HG02623 (cell line): ENCODE results near the gene CCDC82.

ENCODE experiments used
- ATAC-seq: cut with Tn5 transposase; IDR thresholded peaks from one replicate; pipeline ENCODE4 v1.9.1; 2021; ENCODE audit warnings: moderate library complexity; ENCODE audit not compliant: unreplicated experiment

The CCDC82 gene

DNA sequence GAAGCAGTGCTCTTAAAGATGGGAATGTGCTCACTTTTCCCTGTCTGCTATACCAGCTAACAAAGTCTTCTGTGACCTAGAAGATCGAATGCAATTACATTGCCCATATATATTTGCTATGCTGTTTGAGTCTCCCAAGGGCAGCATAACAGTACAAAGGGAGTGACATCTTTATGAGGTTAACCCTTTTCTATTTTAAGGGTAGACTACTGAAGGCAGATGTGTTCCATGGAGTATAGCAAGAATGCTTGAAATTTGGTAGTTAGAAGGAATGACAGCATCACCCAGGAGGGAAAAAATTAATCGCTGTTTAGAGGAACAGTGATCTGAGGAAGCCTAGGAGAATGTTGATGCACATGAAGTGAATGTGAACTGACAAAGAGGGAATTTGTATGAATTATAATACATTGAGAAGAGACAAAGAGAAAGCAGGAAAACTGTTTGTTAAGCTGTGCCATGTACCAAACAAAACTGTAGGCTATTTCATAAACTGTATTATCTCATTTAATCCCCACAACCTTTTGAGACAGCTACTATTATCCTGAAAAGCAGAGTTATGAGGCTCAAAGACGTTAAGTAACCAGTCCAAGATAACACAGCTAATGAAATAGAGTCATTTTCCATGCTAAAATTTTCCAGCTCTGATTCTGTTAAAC, 59.7 kb downstream of the CCDC82 start:
- no peak for ATAC-seq

DNA sequence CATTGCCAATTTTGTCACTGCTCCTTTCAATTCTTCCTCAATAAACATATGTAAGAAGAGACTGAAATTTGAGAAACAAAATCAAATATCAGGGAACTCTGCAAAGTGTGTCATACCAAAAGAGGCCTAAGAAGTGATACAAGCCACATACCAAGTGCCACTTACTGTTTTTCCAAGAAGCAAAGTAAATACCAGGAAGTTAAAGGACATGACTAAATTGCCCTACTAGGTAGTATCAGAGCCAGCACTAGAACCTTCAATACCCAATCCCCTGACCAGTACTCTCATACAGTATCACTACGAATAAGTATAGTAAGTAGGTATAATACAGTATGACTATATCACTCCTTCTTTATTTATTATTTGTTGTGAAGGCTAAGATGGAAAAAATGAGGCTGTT, 60.3 kb downstream of the CCDC82 start:
- ATAC-seq, result no peak

DNA sequence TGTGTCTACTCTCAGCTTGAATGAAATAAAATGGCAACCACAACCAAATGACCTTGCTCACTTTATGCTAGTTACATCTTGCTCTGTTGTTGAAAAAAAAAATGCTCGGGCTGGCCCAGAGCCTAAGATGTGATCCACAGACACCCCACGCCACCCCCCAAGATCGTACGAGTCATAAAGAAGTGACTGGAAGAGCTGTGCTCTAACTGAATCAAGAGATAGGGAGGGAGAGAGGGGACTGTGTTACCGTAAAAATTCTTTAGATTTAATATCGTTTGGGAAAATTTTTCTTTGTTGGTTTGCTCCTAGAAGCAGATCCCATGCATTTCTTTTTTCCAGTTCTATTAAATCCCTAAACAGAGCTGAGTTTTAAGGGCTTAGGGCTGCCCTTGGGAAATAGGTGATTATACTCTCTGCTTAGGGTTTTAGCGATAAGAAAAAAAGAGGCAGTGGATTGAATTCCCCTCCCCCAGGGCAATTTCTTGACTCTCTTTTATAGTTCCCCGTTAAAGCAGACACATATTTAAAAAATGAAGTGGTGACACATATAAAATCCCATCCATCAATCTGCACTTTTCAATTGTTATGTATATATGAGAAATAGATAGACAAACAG, 61.2 kb downstream of the CCDC82 start:
- ATAC-seq, result no peak

DNA sequence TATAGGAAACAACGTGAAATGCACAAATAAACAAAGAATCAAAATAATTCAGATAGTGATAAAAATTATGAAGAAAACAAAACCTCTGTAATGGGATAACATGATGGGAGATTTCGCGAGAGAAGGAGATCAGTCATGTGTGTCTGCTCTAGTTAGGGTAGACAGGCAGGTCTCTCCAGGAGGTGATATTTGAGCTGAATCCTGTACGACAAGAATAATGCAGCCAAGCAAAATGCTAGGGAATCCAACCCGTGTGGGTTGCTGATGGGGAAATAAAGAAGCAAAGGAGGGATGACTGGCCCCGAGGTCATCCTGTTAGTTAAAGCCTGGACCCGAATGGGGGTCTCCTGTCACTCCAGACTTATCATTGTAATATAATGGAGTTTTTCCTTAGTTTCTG, 62.8 kb downstream of the CCDC82 start:
- ATAC-seq, result no peak

DNA sequence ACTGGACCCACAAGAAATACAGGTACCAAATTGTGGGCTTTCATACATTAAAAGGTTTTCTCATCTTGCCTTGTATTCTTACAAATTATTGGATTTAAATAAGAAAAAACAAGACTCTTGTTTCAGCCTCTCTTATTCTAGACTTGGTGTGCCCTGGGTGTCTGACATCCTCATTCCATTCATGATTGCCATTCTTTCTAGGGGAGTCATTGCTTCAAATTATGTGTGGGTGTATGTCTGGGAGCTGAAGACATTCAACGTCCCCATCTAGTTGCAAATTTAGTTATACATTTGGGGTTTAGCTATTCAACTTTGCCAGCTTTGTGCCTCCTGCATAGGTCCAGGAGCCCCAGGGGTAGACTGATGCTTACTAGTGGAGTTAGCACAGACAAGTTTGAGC, 64.8 kb downstream of the CCDC82 start:
- ATAC-seq, result no peak

DNA sequence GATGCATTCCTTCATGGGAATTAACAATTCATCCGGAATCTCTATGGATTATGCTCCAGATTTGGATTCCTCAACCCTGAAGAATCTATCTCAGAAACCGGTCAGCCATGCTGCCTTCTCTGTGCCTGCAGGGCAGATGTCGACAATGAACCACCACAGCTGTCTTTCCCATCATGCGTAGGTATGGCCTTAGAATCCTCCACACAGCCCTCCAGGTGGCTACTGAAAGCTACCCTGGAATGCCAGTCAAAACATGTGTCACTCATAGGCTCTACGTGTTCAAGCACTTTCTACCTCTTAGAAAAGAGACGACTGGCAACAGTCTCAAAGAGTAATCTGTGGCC, 66.1 kb downstream of the CCDC82 start:
- ATAC-seq, result no peak

DNA sequence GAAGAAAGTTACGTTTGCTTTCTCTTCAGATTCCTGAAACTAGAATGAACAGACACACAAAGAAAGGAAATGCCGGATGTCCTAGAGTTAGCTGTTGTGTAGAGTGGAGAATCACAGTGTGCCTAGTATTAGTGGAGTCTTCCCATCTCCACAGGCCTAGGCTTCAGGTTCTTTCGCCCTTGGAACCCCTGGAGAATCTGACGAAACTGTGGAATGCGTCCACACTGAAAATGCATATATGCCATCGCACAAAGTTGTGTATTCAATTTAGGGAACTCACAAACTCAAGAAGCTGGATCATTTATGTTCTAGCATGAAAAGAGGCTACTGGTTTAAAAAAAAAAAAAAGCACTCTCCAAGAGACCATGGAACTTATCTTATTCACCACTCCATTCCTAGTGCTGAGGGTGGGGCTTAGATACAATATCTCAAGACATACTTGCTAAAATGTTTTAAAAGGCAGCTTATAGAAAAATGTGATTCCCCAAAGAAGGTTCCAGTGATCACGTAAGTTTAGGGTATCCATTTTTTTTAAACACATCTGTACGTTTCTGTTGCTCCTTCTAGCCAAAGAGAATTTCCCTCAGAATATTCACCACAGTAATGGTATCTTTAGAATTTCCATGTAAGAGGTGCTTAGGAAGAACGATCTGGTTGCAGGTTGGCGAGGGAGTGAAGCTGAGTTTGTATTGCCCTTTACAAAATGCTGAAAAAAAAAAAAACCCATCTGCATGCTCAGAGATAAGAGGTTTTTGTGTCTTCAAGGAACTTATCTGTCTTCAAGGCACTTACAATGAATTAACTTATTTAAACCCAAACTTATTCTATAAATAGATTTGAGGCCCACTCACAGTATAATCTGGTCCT, 66.7 kb downstream of the CCDC82 start:
- no peak for ATAC-seq

DNA sequence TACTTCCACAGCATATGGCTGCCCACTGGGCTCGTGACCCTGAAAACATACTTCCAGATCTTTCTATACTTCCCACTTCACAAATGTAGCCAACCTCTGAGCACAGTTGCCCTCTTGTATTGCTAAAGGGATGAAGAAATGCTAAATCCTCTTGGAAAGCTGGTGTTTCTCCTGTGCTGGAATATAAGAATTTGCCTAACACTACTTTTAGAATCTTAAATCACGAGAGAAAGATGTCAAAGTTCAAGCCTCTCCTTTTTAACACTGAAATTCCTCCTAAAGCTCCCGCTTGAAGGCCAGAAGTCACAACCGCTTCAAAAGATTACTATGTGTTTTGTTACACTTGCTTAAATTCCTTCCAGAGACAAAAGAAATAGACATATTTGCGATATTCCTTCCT, 68.6 kb downstream of the CCDC82 start:
- no peak for ATAC-seq

DNA sequence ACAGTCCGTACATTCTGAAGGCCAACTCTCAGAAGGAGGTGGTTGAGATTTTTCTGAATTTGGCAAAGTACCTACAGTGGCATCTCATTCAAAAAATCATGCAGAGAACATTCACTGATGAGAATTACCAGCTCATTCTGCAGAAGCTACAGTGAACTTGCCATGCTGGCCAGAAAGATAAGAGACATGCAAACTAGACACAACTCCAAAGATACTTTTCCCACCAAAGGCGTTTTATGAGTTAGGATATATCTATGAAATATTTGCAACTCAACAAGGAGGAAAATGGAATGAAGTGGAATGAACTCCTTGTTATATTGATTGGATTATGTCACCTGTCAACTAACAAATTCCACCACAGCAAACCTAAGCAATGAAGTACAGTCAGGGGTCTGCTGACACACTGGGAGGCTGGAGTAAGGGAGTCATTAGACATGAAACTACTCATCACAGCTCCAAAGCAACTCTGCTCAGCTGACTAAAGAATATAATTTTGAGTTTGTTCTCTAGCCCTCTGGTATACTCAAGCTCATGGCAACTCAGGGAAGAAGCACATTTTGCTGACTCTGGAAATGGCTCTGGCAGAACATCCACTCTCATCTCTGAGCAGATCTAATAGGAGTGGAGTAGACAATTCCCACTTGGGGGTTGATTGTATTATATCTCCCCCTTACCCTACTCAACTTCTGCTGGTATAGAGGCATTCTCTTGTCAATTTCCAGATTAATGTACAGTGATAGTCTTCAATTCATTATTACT, 69.6 kb downstream of the CCDC82 start:
- ATAC-seq, result no peak

DNA sequence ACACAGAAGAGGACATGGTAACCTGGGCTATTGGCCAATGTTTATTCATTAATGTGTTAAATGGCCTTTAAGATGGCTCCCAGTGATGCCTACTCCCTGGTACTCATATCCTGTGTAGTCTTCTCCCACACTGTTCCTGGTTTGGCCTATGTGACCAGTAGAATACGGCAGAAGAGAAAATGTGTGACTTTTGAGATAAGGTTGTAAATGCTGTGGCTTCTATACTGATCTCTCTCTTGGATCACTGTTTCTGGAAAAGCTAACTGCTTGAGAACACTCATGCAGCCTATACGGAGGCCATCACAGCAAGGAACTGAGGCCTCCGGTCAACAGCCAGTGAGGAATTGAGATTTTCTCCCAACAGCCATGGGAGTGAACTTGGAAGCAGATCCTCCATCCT, 70.9 kb downstream of the CCDC82 start:
- ATAC-seq, result no peak

DNA sequence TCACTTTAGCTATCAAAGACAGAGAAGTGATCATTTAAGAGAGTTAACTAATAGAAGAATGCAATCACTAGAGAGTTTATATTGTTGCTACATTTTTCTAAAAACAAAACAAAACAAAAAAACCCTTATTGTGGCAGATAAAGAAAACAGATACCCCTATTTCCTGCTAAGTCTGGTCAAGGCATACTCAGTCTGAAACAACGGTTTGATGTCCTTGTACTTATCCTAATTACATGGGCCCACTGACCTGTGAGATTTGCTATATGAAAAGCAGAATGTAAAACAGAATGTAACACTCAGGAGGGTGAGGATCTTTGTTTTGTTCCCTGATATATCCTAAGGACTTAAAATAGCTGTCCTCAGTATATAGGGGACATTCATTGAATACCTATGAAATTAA, 71.3 kb downstream of the CCDC82 start:
- ATAC-seq, result no peak

DNA sequence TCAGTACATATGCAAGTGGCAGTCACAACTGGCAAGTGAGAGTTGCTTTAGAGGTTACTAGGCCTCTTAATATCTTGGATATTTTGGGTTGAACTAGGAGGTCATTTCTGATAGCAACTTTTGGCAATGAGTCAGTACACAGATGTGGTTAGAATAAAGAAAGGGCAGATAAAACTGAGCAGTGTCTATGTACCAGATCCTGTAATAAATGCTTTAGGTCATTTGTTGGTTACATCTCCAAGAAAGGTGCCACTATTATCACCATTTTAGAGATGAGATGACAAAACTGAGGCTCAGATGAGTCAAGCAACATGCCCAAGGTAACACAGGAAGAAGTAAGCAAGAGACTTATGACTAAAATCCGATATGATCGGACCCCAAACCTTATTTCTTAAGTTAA, 71.7 kb downstream of the CCDC82 start:
- ATAC-seq, result no peak

DNA sequence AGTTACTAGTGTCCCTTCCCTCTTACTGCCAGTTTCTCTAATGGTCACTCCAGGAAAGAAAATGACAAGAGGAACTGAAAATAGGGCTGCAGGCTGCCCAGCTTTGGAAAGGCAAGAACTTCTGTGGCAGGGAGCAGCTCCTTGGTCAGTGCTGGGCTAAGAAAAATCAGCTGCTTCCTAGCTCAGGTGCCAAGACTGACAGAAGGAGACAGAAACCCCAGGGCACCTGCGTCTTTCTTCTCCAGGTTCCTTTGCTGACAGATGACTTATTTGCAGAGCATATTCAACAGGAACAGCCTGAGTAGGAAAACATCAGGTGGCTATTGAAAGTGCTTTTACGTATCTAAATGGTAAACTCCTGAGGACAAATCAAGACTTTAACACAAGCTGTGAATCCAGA, 72.1 kb downstream of the CCDC82 start:
- no peak for ATAC-seq

DNA sequence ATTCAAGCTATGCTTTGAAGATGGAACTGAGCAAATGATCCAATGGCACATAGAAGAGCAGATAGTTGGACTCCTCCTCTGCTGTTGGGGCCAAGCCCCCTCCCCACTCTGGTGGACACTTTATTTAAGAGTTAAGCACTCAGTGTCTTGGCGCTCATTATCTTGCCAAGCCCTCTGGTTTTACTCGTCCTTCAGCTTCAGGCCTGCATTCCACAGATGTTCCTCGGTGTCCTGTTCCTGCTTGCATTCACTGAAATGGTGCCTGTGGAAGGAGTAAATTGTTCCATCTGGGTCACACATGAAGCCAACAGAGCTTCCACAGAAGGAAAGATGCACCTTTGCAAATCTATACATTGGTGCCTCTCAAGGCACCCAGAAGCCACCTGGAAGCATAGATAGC, 72.8 kb downstream of the CCDC82 start:
- ATAC-seq, result no peak

DNA sequence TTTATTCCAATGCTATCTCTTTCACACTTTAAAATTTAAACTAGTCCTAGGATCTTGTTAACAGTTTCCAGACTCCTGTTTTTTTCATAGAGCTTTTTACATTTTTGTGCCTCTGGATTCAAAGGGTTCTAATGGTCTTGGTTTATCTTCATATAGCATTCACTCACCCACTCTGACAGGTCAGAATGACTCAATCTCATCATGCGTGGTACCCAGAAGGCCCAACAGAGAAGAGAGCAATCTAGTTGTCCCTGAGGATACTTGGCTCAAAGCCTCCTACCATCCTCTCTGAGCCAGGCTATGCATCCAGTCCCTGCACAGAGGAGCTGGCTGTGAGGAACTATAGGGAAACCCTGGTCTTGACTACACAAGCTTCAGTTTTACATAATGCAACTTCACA, 74.2 kb downstream of the CCDC82 start:
- ATAC-seq, result no peak

DNA sequence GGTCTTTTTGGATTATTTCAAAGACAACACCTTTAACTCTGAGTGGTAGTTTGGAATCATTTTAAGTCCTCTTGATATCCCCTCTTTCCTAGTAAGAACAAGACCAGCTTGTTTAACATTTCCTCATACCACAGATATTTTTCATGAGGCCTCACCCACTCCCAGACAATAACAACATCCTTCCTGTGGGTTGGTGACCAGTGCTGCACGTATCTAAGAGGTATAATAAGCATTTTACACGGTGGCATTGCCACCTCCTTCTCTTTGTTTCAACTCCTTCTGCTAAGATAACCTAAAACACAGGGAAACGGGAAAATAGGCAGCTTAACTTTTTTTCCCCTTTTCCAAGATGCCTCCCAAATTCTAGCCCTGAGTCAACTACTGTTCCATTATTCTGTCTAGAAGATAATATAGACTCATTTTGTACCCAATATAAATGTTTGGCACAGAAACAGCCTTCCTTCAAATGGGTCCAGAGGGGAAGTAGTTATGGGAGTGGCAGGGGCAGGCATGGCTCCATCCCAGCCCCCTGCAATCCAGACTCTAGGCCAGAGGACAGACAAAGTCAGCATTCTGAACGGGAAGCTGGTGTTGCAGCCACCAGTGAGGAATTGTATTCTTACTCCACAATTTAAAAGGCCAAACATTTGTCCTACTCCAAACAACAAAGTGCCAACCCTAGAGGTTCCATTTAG, 75.2 kb downstream of the CCDC82 start:
- no peak for ATAC-seq

DNA sequence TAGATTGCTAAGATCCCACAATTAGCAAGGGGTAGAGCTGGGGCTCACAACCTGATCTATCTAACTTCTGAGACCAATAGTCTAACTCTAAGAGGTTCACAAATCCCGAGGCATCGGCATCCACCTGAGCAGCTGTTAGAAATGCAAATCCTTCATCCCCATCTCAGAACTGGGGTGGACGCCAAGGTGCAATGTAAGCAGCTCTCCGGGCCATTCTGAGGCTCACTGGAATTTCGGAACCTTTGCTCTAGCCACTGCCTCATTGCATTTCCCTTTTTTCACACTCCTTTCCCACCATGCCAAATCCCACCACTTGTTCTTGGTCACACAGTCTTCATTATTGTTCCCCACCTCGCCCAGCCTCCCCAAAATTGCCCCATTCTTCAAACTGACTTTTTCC, 76.5 kb downstream of the CCDC82 start:
- no peak for ATAC-seq

DNA sequence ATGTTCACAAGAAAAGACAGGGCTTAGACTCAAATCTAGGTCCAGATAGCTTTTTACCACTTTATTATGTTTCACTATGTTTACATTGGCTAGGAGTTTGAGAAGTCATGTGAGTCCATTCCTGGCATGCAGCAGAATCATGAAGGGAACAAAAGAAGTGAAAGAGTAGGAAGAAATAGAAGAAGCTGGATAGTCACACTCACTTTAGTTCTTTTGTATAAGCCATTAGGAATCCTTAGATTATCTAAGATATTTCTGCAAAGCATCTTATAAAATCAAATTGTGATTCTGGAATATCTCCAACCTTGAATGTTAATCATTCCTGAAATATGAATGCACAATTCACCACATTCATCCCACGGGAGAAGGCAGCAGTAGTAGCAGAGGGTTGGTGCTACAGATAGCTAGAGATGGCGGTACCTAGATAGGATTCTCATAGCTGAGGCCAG, 78.6 kb downstream of the CCDC82 start:
- ATAC-seq, result no peak

DNA sequence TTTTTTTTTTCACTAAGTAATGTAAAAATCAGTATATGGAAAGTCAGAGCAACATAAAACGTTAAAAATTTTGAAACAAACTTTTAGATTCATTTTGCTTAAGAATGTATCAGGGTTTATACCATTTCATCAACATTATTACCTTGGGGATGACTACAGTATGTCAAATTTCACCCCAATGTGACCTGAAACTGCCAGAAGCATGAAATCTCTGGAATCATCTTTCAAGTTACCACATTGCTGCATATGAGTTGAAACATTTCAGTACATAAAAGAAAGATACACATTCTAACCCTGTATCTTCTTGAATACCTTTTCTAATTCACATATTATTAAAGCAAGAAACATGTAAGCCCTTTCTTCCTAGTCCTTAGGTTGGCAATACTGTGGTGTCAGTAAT, 79.5 kb downstream of the CCDC82 start:
- no peak for ATAC-seq

DNA sequence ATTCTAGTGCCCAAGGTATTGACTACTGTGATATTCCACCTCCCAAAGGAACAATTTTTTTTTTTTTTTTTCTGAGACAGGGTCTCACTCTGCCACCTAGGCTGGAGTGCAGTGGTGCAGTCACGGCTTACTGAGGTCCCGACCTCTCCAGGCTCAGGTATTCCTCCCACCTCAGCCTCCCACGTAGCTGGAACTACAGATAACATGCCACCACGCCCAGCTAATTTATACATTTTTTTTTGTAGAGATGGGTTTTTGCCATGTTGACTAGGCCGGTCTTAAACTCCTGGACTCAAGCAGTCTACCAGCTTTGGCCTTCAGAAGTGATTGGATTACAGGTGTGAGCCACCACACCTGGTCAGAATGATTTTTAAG, 80.1 kb downstream of the CCDC82 start:
- ATAC-seq, result no peak
